Measurements from ENCODE around the gene ALG12. TPM values are rescaled to one million over a fixed set of nuclear protein-coding genes. Genes with fewer than 3 reads are reported as not detected.
"Not testable (repeated sequence)": the region's sequence is repeated elsewhere in the genome, so short reads cannot be mapped to it uniquely, and the experiment has no call there.

The ALG12 gene
- total RNA-seq, 1 donor from 2014 or later: 11.2 TPM

DNA sequence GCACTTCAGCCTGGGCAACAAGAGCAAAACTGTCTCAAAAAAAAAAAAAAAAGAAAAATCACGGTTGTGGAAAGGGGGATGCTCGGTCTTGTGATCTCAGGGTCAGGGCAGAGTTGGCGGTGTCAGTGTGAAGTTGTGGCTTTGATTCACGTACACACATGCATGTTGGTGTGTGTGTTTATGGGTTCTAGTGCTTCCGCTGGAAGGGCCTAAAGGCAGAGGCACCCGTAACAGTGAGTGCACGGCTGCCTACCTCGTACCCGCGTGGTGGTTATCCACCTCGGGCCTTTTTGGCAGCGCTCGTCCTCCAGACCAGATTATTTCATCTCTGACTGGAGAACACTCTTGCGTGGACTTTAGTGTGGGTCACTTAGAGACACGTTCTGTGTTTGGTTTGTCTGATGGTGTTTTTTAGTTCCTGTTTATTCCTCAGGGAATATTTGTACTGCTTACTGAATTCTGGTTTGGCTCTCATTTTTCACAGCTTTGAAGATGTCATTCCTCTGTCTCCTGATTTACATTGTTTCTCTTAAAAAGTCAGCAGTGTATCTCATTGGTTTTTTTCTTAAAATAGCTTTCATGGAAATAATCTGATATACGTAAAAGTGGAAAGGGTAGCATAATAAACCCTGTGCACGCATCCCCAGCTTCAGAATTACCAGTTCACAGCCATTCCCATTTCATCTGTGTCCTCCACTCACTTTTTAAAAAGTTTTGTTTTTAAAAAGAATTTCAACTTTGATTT is 49.0 kb downstream of the ALG12 start:
- no peak for DNase-seq (ENCODE audit: low read depth in 2 of 2)

GRCh38 chr22:49867303-49868265 is 50.7 kb downstream of the ALG12 start:
- DNase-seq (ENCODE audit: low read depth in 2 of 2): no peak

- DNase-seq (ENCODE audit: low read depth in 2 of 2): no peak
These were observed 51.6 kb downstream of the ALG12 start for GRCh38 chr22:49866646-49867045.

GRCh38 chr22:49866134-49866533 is 52.1 kb downstream of the ALG12 start:
- no peak for DNase-seq (ENCODE audit: low read depth in 2 of 2)

DNA sequence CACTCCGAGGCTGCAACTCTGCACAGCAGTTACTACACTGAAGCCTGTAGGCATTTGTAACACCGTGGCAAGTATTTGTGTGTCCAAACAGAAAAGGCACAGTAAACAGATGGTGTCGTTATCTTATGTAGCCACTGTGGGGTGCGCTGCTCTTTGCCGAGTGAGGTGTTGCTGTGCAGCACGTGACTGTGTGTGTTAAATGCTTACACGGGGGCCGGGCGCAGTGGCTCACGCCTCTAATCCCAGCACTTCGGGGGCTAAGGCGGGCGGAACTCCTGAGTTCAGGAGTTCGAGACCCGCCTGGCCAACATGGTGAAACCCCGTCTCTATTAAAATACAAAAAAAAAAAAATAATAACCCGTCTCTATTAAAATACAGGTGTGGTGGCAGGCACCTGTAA is 53.1 kb downstream of the ALG12 start:
- DNase-seq (ENCODE audit: low read depth in 2 of 2): no peak

- DNase-seq (ENCODE audit: low read depth in 2 of 2): no peak
These were observed 54.3 kb downstream of the ALG12 start for GRCh38 chr22:49863931-49864330.

GRCh38 chr22:49862496-49862776 is 55.8 kb downstream of the ALG12 start:
- DNase-seq (ENCODE audit: low read depth in 2 of 2): no peak

GRCh38 chr22:49861642-49862495 is 56.4 kb downstream of the ALG12 start:
- DNase-seq (ENCODE audit: low read depth in 2 of 2): no peak

GRCh38 chr22:49858827-49859226 is 59.4 kb downstream of the ALG12 start:
- DNase-seq (ENCODE audit: low read depth in 2 of 2): no peak

- no peak for DNase-seq (ENCODE audit: low read depth in 2 of 2)
These were observed 61.2 kb downstream of the ALG12 start for GRCh38 chr22:49856766-49857618.

- no peak for DNase-seq (ENCODE audit: low read depth in 2 of 2)
These were observed 61.9 kb downstream of the ALG12 start for GRCh38 chr22:49856343-49856742.

- peak in 1 of 2 donors; percentile 39 for DNase-seq (ENCODE audit: low read depth in 2 of 2)
These were observed 62.9 kb downstream of the ALG12 start for GRCh38 chr22:49855251-49855911.

- peak in 1 of 2 donors; percentile 45 for DNase-seq (ENCODE audit: low read depth in 2 of 2)
These were observed 64.0 kb downstream of the ALG12 start for GRCh38 chr22:49853981-49854831.

DNA sequence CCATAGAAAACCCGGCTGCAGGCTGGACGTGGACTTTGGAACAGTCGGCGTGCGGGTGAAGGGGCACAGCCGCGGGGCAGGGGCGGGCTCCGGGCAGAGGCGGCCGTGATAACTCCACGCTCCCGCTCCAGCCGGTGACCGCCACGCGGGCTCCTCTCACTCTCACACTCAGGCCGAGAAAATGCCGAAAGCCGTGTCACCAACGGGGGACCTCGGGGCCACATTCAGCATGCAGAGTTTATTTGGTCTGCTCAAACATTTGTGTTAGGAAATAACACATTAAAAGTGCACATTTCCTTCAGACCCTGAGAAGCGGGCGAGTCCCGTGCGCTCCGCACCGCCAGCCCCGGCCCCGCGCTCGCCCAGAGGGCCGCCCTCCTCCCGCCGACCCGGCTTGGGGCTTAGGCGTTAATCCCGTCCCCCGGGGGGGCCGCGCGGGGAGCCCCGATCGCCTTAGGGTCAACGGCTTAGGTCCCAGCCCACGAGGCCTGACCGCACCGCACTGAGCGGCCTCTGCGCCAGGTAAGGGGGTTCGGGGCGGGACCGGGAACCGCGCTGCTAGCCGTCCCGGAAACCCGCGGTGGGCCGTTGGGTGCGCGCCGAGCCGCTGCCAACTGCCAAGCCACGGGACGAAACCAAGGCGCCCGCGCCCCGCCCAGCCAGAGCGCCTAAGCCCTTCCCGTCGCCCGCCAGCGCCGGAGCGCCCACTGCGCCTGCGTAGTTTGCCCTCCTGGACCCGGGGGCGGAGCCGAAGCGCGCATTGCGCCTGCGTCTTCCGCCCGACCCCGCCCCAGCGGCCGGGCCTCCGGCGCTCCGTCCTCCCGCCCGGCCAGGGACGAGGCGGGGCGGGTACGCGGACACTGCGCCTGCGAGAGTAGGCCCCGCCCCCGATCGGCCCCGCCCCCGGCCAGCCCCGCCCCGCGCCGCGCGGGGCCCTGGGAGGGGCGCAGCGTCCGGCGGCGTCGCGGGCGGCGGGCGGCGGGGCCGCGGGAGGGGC is 65.0 kb downstream of the ALG12 start, which contains the start of gene ZBED4:
Gene ZBED4 (plus strand): TSS at position 947 of the 997 bp plus-strand sequence. CDS start 29,819 bp downstream, outside the sequence.
- peak; percentile 89 to 97 for DNase-seq (ENCODE audit: low read depth in 2 of 2)

GRCh38 chr22:49852568-49852897 is 65.7 kb downstream of the ALG12 start:
- DNase-seq (ENCODE audit: low read depth in 2 of 2): not testable (repeated sequence)

DNA sequence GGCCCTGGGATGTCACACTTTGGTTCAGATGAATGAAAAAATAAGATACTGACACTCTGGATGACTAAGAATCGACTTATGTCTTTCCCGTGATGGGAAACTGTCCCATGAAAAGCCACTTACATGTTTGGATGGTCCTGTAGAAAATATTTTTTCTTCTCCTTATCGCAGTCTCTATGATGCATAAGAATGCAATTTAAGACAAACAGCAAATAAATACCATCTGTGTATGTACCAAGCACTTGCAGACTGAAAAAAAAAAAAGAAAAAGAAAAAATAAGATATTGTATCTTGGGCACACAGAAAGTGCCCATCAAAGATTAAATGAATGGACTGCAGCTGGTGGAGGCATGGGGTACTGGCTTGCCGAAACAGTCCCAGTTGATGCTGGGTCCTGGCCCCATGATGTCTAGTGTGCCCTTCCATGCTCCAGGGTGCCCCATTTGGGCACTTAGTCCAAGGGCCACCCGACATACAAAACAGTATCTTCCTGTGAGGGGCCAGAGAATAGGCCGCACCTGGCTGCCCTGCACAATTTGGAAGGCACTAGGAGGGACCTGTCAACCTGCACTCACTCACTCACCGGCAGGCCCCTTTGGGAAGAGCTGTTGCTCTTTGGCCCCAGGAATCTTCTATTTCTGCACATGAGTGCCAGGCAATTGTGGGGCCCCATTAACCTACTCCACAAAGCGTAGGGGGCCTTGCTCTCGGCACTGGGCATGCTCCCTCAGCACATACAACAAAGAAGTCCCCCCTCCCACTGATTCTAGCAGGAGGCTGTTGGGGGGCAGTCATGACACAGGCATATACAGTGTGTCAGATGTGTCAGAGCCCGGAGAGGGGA is 67.1 kb downstream of the ALG12 start:
- DNase-seq (ENCODE audit: low read depth in 2 of 2): no peak
